ENCODE measurements around the gene GULP1.

GRCh38 chr2:188527581-188527993, 235.9 kb downstream of the GULP1 start:
- TF ChIP-seq CTCF (IDR thresholded peaks at IDR 0.05; ENCODE audit: low read depth, low read length, poor library complexity, severe bottlenecking): no peak
- TF ChIP-seq EZH2phosphoT487 (IDR thresholded peaks at IDR 0.05; ENCODE audit: borderline replicate concordance, low read length): no peak
